GM12878 (cell line): ENCODE measurements around the gene SLC6A11. TPM values are rescaled to one million over a fixed set of nuclear protein-coding genes. Genes with fewer than 3 reads are reported as not detected.

Experiments
- ATAC-seq: fragments of 200-7000 bp; cut with Tn5 transposase; 3 replicates; pipeline ENCODE4 v1.9.1; 2020; ENCODE audit warnings: mild to moderate bottlenecking, moderate library complexity
- BruUV-seq: library from RNA; stranded (reverse); fragments of 400-500 nt; replicated peaks from 2 replicates; lab custom pipeline; 2021; lab: Mats Ljungman, UMichigan
- CTCF ChIA-PET: fragments of 300-600 bp; sonication (Branson Sonifier 250); formaldehyde crosslinking; extraction: SDS; loops from one replicate; lab custom pipeline; 2021; ENCODE audit warnings: inconsistent platforms; lab: Yijun Ruan, JAX
- POLR2A ChIA-PET: fragments of 350-600 bp; formaldehyde crosslinking; extraction: SDS; loops from one replicate; lab custom pipeline; 2021; ENCODE audit warnings: inconsistent platforms; lab: Charles Lee
- RAD21 ChIA-PET: fragments of 300-600 bp; sonication (Branson Sonifier 250); formaldehyde crosslinking; loops from one replicate; lab custom pipeline; 2023; ENCODE audit warnings: antibody characterized with exemption; ENCODE audit not compliant: unreplicated experiment; lab: Charles Lee
- SMC1A ChIA-PET: fragments of 300-600 bp; sonication (Branson Sonifier 250); formaldehyde crosslinking; loops from one replicate; lab custom pipeline; 2023; ENCODE audit not compliant: unreplicated experiment, uncharacterized antibody; lab: Charles Lee
- DNase-seq: peaks from one replicate; pipeline ENCODE4 v3.0.0-alpha.2; 2011; ENCODE audit warnings: low read depth, low spot score
- FAIRE-seq: peaks from 3 replicates; lab custom pipeline; 2011; peaks lifted over from hg19 to GRCh38; lab: Jason Lieb, UNC
- H2AFZ ChIP-seq: 2 replicates; pipeline ENCODE4 v1.6.0; 2011; ENCODE audit warnings: low read depth, low read length, control low read depth; ENCODE audit not compliant: control insufficient read depth
- H3K27ac ChIP-seq: 2 replicates; pipeline ENCODE4 v1.5.1; 2011; ENCODE audit warnings: control low read depth; ENCODE audit not compliant: control insufficient read depth, insufficient read depth
- H3K27me3 ChIP-seq, 2 experiments: replicated peaks in 1 of 2; 2 replicates each; pipeline versions ENCODE4 v1.6.0 to v1.6.1; 2011; ENCODE audit warnings: low read length in 1 of 2; ENCODE audit not compliant: control insufficient read depth in 2 of 2, insufficient read depth in 2 of 2
- H3K36me3 ChIP-seq, 2 experiments: 2 replicates each; pipeline ENCODE4 v1.5.1; 2011; ENCODE audit warnings: low read length in 1 of 2; ENCODE audit not compliant: control insufficient read depth in 2 of 2, insufficient read depth in 2 of 2
- H3K4me1 ChIP-seq: 2 replicates; pipeline ENCODE4 v1.6.1; 2011; ENCODE audit warnings: mild to moderate bottlenecking, low read length, moderate library complexity, mixed read lengths; ENCODE audit not compliant: control insufficient read depth, insufficient read depth
- H3K4me2 ChIP-seq: 2 replicates; pipeline ENCODE4 v1.6.0; 2011; ENCODE audit warnings: control low read depth; ENCODE audit not compliant: control insufficient read depth, insufficient read depth
- H3K4me3 ChIP-seq: fragments of 200-600 bp; sonication (generic); 2 replicates; pipeline ENCODE4 v1.5.1; 2016
- H3K79me2 ChIP-seq: 2 replicates; pipeline ENCODE4 v1.6.0; 2011; ENCODE audit warnings: low read length; ENCODE audit not compliant: control insufficient read depth, insufficient read depth
- H3K9ac ChIP-seq: 2 replicates; pipeline ENCODE4 v1.8.0; 2011; ENCODE audit warnings: low read length, control low read depth, mixed read lengths; ENCODE audit not compliant: control insufficient read depth, insufficient read depth
- H3K9me3 ChIP-seq: replicated peaks from 3 replicates; pipeline ENCODE4 v1.5.1; 2011; ENCODE audit warnings: mild to moderate bottlenecking, low read length; ENCODE audit not compliant: control insufficient read depth, insufficient read depth
- H4K20me1 ChIP-seq: 2 replicates; pipeline ENCODE4 v1.6.0; 2011; ENCODE audit not compliant: control insufficient read depth, insufficient read depth
- CHD1 ChIP-seq: IDR thresholded peaks from 2 replicates; pipeline ENCODE4 v1.6.1; 2012; ENCODE audit warnings: low read depth, low read length, improper control_type of control experiment
- NFXL1 ChIP-seq: fragments of 450-650 bp; IDR thresholded peaks from 2 replicates; pipeline ENCODE4 v1.6.1; 2017; ENCODE audit warnings: antibody characterized with exemption, mild to moderate bottlenecking, borderline replicate concordance
- RELB ChIP-seq: fragments of 450-650 bp; IDR thresholded peaks from 2 replicates; pipeline ENCODE4 v1.6.1; 2017; ENCODE audit warnings: low read depth, mild to moderate bottlenecking, moderate library complexity
- YY1 ChIP-seq: IDR thresholded peaks from 2 replicates; pipeline ENCODE4 v1.6.1; 2011; ENCODE audit warnings: low read depth, mild to moderate bottlenecking, low read length
- ZBTB4 ChIP-seq: fragments of 450-650 bp; formaldehyde crosslinking; IDR thresholded peaks from 2 replicates; pipeline ENCODE4 v1.4.0; 2022; ENCODE audit warnings: mild to moderate bottlenecking, moderate library complexity
- ZNF207 ChIP-seq: fragments of 450-650 bp; IDR thresholded peaks from 2 replicates; pipeline ENCODE4 v1.6.1; 2014; ENCODE audit warnings: antibody characterized with exemption, mild to moderate bottlenecking, borderline replicate concordance
- whole genome bisulfite sequencing: methylation state at CpG from one replicate; pipeline ENCODE4 v1.1.6; 2016; ENCODE audit warnings: low lambda C conversion rate; ENCODE audit not compliant: insufficient replicate concordance, insufficient coverage; ENCODE audit errors: missing lambda C conversion rate; 5-methylcytosine and 5-hydroxymethylcytosine counted together
- in situ Hi-C: fragments of 300-500 bp; cut with MboI; formaldehyde crosslinking; loops from 9 replicates; pipeline ENCODE4 v1.14.3; 2018; ENCODE audit warnings: mixed read lengths
- intact Hi-C: fragments of 100-400 bp; cut with micrococcal nuclease; formaldehyde crosslinking; loops from one replicate; pipeline ENCODE4 v1.14.2; 2022; ENCODE audit not compliant: unreplicated experiment
- polyA plus RNA-seq, 11 experiments: library from polyadenylated mRNA; depleted of rRNA in 4 of 11; unstranded in 6 of 11; stranded (reverse) in 5 of 11; fragments of >200 nt; fragmentation: Nextera tagmentation in 4 of 11; fragmentation: Illumina TruSeq in 1 of 11; extraction: Ambion mirVana in 4 of 11; extraction: Trizol in 1 of 11; gene quantifications; 1 replicate in 1 of 11; 2 replicates in 10 of 11; pipeline versions ENCODE4 v1.2.1 to v1.2.3, GENCODE V29; 2011 to 2016; ENCODE audit warnings: inconsistent platforms in 2 of 11, missing spikeins in 2 of 11, low read depth in 1 of 11
- total RNA-seq, 4 experiments: library from RNA; depleted of rRNA in 3 of 4; stranded (reverse); fragments of >200 nt in 3 of 4; fragmentation: Illumina TruSeq in 1 of 4; extraction: Trizol in 1 of 4; gene quantifications; 2 replicates each; pipeline versions ENCODE4 v1.2.1 to v1.2.3, GENCODE V29; 2013 to 2021
- TF ChIP-seq, protein P1 (sequence below): IDR thresholded peaks from 2 replicates; pipeline ENCODE4 v1.6.1; 2012; ENCODE audit warnings: low read length, inconsistent platforms
- TF ChIP-seq, protein P2 (sequence below): fragments of 450-650 bp; IDR thresholded peaks from 2 replicates; pipeline ENCODE4 v1.6.1; 2017; ENCODE audit warnings: mild to moderate bottlenecking, moderate library complexity
- TF ChIP-seq, protein P3 (sequence below): fragments of 450-650 bp; IDR thresholded peaks from 2 replicates; pipeline ENCODE4 v1.6.1; 2018; ENCODE audit warnings: borderline replicate concordance, mild to moderate bottlenecking; ENCODE audit not compliant: partially characterized antibody

SLC6A11 gene
- total and polyA plus RNA-seq, 10 of the 15 experiments (the other 5 are each of a cell fraction or from before 2014, with no cell fraction given), result not detected

DNA sequence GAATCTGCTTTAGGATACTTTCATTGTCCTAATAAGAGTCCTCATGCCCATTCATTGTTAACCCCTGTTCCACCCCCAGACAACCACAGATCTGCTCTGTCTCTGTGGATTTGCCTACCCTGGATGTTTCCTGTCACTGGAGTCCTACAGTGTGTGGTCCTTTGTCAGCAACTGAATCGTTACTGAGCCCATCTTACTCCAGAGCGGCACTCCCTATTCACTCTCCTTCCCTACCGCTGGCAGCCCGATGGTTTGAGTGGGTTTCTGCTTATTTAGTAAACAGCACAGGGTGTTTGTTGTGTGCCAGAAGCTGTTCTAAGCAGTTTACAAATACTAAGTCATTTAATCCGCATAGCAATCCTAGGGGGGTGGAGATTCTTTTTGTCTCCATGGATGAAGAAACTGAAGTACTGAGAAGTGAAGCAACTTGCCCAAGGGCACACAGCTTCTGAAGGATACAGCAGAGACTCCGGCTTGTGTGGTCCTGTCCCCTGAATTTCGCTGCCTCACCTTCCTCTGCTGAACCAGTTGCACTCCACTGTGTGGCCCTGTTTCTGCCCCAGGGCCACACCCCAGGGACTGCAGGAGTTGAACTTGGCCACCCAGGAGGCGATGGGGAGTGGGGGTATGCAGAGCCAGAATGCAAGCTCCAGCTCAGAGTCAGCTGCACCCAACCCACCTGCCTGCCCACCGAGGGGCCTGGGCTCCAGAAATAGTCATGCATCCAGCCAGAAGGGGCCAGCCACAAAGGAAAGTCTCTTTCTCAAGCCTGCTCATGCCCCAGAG, 120.0 kb downstream of the SLC6A11 start:
- Histone ChIP-seq H3K79me2 (no peaks in the 10 kb centered on the region), H3K36me3 (no peaks in the 10 kb centered on the region), H3K27ac (no peak overlapping the region), H3K4me2 (no peak overlapping the region), H3K9ac (no peak overlapping the region), H4K20me1 (no peaks in the 10 kb centered on the region), H3K4me1 (no peaks in the 10 kb centered on the region), H3K4me3 (no peak overlapping the region), H2AFZ (no peak overlapping the region), H3K27me3 (no peaks in the 10 kb centered on the region; a peak in 1 of 4 replicates), H3K9me3 (no peaks in the 10 kb centered on the region)
- DNase-seq (no peak), FAIRE-seq (no peak), ATAC-seq (no peak)
- 27% methylated on average over 9 of the region's 9 CpGs for WGBS
- in situ Hi-C loops, result no loop called here
- ChIA-PET RAD21 (no interaction called here), CTCF (no interaction called here), POLR2A (no interaction called here), SMC1A (no interaction called here)
- intact Hi-C loops, result no loop called here
- no TSS peak for BruUV-seq
- TF ChIP-seq NFXL1 (no peak), ZBTB4 (CRISPR knock-in tag) (no peak), RELB (no peak), ZNF207 (no peak), YY1 (no peak), CHD1 (no peak)
- TF ChIP-seq, protein P1, sequence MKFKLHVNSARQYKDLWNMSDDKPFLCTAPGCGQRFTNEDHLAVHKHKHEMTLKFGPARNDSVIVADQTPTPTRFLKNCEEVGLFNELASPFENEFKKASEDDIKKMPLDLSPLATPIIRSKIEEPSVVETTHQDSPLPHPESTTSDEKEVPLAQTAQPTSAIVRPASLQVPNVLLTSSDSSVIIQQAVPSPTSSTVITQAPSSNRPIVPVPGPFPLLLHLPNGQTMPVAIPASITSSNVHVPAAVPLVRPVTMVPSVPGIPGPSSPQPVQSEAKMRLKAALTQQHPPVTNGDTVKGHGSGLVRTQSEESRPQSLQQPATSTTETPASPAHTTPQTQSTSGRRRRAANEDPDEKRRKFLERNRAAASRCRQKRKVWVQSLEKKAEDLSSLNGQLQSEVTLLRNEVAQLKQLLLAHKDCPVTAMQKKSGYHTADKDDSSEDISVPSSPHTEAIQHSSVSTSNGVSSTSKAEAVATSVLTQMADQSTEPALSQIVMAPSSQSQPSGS, result no peak
- TF ChIP-seq, protein P2, sequence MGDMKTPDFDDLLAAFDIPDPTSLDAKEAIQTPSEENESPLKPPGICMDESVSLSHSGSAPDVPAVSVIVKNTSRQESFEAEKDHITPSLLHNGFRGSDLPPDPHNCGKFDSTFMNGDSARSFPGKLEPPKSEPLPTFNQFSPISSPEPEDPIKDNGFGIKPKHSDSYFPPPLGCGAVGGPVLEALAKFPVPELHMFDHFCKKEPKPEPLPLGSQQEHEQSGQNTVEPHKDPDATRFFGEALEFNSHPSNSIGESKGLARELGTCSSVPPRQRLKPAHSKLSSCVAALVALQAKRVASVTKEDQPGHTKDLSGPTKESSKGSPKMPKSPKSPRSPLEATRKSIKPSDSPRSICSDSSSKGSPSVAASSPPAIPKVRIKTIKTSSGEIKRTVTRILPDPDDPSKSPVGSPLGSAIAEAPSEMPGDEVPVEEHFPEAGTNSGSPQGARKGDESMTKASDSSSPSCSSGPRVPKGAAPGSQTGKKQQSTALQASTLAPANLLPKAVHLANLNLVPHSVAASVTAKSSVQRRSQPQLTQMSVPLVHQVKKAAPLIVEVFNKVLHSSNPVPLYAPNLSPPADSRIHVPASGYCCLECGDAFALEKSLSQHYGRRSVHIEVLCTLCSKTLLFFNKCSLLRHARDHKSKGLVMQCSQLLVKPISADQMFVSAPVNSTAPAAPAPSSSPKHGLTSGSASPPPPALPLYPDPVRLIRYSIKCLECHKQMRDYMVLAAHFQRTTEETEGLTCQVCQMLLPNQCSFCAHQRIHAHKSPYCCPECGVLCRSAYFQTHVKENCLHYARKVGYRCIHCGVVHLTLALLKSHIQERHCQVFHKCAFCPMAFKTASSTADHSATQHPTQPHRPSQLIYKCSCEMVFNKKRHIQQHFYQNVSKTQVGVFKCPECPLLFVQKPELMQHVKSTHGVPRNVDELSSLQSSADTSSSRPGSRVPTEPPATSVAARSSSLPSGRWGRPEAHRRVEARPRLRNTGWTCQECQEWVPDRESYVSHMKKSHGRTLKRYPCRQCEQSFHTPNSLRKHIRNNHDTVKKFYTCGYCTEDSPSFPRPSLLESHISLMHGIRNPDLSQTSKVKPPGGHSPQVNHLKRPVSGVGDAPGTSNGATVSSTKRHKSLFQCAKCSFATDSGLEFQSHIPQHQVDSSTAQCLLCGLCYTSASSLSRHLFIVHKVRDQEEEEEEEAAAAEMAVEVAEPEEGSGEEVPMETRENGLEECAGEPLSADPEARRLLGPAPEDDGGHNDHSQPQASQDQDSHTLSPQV, result no peak
- TF ChIP-seq, protein P3, sequence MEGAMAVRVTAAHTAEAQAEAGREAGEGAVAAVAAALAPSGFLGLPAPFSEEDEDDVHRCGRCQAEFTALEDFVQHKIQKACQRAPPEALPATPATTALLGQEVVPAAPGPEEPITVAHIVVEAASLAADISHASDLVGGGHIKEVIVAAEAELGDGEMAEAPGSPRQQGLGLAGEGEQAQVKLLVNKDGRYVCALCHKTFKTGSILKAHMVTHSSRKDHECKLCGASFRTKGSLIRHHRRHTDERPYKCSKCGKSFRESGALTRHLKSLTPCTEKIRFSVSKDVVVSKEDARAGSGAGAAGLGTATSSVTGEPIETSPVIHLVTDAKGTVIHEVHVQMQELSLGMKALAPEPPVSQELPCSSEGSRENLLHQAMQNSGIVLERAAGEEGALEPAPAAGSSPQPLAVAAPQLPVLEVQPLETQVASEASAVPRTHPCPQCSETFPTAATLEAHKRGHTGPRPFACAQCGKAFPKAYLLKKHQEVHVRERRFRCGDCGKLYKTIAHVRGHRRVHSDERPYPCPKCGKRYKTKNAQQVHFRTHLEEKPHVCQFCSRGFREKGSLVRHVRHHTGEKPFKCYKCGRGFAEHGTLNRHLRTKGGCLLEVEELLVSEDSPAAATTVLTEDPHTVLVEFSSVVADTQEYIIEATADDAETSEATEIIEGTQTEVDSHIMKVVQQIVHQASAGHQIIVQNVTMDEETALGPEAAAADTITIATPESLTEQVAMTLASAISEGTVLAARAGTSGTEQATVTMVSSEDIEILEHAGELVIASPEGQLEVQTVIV, result no peak
